Stimulated activated CD4-positive, alpha-beta T cell treated with anti-CD3 and anti-CD28 coated beads, Interleukin-15, amount 100 ng/mL, for 1 hour (primary cell): ENCODE data around the gene TBCC.
"Not testable (repeated sequence)": the region's sequence is repeated elsewhere in the genome, so short reads cannot be mapped to it uniquely, and the experiment has no call there.

Experiments used
- DNase-seq, 2 donors: peaks; one replicate each; pipeline ENCODE4 v3.0.0-alpha.2; 2020; ENCODE audit warnings: low read depth in 1 of 2, low spot score in 1 of 2

TBCC gene, protein sequence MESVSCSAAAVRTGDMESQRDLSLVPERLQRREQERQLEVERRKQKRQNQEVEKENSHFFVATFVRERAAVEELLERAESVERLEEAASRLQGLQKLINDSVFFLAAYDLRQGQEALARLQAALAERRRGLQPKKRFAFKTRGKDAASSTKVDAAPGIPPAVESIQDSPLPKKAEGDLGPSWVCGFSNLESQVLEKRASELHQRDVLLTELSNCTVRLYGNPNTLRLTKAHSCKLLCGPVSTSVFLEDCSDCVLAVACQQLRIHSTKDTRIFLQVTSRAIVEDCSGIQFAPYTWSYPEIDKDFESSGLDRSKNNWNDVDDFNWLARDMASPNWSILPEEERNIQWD

DNA sequence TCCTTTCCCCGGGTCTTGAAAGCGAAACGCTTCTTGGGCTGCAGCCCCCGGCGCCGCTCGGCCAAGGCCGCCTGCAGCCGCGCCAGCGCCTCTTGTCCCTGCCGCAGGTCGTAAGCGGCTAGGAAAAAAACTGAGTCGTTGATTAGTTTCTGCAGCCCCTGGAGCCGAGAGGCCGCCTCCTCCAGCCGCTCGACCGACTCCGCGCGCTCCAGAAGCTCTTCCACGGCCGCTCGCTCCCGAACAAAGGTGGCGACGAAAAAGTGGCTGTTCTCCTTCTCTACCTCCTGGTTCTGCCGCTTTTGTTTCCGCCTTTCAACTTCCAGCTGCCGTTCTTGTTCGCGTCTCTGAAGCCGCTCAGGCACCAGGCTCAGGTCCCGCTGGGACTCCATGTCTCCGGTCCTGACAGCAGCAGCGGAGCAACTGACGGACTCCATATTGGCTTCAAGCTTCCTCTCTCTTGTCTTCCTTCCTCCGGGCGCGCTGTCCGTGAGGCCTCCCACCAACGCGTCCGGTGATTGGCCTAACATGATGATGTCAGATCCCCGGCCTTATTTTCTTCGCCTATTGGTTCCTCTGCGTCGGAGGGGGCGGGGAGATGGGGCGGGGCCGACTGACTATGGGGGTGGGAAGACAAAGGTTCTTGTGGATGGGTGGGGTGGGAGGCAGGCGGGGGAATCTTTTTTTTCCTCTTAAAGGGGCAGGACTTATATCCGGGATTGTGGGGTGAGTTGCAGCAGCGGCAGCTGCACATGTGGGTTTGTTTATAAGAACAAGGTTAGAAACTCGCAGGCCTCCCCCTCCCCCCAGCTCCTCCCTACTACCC lies at the start of gene TBCC:
Gene TBCC (minus strand): TSS at position 464 of the 823 bp plus-strand sequence. CDS start 30 bp downstream, at position 434.
- DNase-seq, result peak; percentile 79 to 82

DNA sequence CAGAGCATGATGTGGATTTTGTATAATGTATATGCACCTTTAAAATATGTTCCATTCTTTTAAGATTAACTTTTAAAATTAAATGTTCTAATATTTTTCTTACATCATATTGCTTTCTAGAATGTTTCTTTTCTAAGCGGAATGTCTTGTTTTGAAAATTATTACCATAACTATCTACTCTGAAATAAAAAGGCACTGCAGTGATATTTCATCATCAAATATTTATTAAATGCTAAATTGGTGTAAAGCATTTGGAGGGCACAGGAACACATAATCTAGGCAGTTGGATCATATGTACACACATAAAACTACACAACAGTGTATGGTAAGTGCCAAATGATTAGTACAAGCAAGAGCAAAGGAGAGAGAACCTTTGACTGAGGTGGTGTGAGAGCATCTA lies 49.7 kb upstream of the TBCC start:
- no peak for DNase-seq

DNA sequence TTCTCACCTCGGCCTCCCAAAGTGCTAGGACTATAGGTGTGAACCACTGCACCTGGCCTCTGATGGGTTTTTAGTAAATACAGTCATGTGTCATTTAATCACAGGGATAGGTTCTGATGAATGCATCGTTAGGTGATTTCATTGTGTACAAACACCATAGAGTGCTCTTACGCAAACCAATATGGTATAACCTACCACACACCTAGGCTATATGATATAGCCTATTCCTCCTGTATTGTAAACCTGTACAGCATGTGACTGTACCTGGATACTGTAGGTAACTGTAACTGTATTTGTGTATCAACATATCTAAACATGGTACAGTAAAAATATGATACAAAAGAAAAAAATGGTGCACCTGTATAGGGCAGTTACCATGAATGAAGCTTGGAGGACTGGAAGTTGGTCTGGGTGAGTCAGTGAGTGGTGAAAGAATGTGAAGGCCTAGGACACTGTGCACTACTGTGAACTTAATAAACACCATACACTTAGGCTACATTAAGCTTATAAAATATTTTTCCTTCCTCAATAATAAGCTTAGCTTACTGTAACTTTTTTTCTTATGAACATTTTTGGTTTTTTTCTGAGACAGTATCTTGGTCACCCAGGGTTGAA lies 45.9 kb upstream of the TBCC start:
- DNase-seq, result no peak

DNA sequence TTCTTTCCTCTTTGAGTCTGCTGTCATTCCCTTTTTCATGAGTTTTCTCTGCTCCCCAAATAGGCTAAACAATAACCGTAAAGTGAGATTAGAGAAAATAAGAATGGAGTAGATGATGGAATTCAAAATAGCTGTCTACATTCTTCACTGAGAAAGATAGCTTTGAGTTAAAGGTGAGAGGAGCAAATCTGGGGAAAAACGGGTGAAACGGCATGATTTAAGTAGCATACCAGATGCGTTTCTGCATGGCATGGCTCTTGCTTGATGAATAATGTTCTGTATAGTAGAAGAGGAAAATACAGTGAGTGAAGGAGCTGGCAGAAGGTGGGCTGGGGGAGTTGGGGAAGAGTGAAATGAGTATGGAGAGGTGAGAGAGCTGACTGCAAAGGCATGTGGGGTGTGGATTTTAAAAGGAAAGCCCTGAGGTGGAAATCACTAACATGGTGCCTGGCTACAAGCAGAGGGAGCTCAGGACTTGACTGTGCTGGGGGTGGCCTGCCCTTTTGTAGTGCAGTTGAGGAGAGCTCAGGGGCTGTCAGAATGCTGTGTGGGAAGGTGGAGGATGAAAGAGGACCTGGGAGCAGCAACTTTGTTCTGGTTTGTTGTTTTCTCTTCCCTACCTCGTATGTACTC lies 44.8 kb upstream of the TBCC start:
- no peak for DNase-seq

DNA sequence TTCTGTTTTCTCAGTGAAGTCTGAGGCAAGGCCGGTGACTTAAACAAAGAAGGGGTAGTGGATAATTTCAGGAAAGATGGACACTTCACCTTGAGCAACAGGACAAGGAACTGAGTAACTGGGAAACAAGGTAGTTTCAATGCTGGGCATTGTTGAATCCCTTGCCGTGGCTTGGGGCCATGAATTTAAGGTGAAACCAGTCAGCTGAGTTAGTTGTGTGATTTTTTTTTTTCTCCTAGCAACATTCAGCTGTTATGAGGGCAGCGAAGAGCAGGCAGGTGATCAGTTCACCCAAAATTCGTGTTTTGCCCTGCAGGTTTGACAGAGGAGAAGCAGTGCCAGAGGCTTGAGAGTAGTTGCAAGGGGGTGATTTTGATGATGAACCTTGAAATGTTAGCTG lies 42.8 kb upstream of the TBCC start:
- DNase-seq, result no peak

DNA sequence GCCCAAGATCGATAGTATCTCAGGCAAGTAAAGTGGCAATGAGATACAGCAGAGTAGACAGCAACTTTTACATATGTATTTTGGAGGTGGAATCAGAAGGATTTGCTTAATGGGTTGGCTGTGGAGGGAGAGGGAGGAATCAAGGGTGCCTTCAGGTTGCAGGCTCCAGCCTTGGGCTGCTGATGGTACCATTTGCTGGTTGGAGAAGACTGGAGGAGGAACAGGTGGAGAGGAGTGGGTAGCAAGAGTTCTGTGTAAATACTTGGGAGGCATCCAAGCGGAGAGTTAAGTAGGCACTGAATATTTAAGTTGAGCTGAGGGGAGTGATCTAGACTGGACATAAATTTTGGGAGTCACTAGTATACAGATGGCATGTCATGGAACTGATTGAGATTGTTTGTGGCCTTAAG lies 41.2 kb upstream of the TBCC start:
- no peak for DNase-seq

DNA sequence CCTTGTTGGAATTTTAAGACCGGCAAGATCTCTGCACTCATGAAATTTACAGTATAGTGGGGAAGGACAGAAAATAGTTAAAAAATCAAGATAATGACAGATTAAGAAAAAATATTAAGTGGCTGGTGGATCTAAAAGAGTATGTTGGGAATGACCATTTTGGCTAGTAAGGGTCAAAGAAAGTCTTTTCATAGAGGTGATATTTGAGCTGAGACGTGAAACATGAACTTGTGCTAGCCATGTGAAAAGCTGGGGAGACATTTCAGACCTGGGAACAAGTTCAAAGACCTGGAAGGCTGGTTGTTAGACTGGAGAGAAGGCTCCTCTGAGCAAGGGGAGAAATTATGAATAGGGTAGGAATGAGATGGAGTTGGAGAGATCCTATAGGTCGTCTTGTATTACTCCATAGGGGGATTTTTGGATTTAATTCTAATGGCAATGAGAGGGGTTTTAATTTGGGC lies 40.7 kb upstream of the TBCC start:
- no peak for DNase-seq

DNA sequence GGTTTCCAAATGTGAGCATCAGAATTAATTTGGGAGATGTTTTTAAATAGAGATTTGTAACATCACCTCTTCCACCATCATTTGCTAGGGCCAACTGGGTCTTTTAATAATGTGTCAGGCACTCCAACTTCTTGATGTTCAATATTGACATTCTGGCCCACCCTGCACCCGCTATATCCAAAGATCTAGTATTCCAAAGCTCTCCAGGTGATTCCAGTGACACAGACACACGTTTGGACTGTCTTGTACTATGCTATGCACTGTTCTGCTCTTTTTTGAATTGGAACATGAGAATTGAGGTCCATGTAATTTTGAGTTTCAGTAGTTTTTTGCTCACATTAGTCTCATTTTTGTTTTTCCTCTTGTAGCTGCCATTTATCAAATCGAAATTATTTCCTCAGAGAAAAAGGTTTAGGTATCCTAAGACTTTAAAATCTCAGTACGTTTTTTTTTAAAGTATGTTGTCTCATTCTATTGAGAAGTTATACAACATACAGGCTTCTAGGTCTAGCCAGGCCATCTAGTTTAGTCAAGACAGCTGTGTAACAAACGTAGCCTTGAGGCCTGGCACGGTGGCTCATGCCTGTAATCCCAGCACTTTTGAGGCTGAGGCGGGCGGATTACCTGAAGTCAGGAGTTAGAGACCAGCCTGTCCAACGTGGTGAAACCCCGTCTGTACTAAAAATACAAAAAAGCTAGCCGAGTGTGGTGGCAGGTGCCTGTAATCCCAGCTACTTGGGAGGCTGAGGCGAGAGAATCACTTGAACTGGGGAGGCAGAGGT lies 39.0 kb upstream of the TBCC start:
- DNase-seq, result no peak

DNA sequence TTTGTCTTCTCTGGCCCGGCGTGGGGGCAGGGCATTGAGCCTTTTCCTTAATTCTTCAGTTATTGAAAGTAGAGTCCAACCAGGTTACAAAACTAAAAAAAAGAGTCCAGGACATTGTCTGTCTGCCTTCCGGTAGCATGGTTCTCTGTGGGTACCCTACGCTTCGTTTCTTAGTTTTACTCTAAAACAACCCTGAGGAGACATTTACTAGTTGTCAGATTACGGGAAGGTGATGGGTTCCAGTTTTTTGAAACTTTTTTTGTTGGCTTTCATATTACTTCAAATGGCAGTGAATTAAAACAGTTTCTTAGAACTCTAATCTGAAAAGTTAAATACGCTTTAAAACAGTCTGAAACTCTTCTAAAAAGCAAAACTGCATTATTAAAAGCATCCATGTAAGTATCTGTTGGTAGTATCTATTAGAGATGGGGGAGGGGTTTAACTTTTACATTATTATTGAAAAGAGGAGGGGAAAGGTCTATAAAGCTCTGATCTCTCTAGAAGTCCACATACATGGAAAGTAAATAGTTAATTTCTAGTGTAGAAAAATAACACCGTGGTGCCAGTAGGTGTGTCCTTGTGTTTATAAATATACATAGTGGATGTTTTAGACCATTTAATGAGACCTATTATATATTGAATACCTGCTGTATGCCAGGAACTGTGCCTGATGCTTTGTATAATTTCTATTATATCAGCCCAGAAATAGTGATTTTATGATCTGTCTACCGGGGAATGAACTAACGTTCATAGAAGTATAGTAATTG lies 38.2 kb upstream of the TBCC start:
- DNase-seq, result no peak

DNA sequence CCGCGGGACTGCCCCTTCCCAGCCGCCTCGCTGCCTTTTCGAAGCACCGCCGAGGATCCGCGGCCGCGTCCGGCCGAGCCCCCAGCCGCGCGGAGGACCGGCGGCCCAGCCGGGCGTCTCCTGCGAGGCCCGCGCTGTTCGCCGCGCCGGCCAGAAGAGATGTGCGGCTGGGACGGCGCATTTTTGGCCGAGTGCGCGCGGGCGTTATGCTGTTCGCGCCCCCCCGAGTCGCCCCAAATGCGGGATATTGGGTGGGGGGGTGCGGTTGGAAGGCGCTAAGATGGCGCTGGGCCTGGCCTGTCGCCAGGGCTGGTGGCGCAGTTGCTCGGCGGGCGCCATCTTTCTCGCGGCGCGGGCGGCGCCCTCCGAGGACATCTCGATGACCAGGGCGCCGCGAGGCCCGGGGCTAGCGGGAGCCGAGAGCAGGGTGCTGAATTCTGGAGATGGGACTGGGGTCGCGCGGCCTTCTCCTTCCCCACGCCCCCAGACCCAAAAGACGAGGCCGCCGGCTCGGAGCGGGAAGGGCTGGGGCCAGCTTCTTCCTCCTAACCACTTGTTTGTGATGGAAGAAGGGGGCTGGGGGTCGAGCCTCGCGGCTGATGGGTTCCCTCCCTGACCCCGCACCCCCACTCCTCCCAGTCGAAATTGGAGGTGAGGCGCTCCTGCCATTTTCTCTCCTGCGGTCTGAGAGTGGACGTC lies 37.4 kb upstream of the TBCC start:
- peak; percentile 63 to 65 for DNase-seq

DNA sequence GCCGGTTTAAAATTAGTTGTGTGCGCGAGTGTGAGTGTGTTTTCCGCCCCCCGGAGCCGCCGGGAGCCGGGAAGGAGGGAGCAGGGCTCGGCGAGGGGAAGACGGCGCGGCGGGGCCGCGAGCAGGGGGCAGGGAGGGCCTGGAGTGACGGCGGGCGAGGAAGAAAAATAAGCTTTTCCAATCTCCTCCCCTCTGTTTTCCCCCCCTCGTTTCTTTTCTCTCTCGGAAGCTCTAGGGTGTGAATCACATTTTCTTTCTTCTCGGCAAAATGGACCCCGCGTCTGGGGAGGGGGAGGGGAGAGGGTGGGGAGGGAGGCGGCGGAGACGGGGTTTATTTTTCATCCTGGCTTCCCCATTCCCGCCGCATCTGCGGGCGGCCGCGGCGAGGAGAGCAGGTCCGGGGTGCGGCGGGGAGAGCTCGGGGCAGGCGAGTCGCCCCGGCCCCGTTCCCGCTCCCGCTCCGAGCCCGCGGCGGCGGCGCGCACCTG lies 36.8 kb upstream of the TBCC start:
- DNase-seq, result peak; percentile 61 to 69

DNA sequence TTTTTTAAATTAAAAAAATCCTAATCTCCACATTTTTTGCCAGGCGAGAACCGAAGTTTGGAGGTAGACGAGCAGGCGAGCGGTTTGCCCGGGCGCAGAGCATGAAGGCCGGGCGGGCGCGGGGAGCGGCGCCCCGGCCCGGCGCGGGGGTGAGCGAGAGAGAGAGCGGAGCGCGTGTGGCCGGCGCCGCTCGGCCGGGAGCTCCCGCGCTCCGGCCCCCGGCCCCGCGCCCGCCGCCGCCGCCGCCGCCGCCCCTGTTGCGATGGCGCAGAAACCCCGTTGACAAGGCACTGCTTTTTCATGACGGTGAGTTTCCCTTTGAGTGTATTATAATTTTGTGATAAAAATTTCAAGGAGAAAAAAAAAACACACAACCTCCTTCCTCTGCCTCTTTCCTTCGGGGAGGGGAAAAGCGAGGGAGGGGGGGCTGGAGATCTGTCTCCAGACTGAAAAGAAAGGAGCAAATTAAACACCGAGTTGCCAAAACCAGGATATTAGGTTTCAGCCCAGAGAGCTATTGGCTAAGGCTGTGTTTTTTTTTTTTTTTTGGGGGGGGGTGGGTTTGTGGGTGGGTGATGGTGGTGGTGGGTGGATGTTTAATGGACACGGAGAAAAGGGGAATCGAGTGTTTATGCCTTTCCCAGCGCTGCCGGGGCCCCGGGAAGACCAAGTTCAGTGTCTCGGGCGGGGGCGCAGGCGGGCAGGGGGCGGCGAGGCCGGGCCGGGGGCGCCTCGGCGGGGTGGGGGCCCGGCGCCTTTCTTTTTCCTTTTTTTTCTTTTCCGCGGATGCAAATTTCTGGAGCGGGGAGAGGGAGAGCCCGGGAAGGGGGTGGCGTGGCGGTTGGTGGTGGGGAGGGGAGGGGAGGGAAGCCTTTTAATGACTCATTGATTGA lies 36.1 kb upstream of the TBCC start, which contains the start of gene BICRAL:
Gene BICRAL (plus strand): TSS at position 257 of the 893 bp plus-strand sequence. CDS start 39,971 bp downstream, outside the sequence.
- peak; percentile 48 to 73 for DNase-seq

DNA sequence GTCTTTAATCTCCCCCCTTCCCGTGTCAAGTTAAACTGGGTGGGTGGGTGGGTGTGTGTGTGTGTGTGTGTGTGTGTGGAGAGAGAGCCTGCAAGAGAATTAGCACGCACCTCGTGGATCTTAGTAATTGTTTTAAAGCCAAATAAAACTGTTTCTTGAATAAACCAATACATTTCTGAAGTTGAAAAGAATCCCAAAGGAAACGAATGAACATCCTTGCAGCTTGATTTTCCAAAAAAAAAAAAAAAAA lies 35.6 kb upstream of the TBCC start:
- no peak for DNase-seq

DNA sequence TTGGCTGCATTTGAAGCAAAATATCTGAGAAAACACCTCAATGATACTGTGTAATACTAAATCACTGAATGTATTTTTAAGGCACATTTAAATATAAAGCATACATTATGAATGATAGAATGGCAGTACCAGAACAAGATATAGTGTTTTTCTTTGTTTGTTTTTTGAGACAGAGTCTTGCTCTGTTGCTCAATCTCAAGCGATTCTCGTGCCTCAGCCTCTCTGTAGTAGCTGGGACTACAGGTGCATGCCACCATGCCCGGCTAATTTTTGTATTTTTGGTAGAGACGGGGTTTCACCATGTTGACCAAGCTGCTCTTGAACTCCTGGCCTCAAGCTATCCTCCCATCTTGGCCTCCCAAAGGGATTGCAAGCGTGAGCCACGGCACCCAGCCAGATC lies 33.6 kb upstream of the TBCC start:
- no peak for DNase-seq

DNA sequence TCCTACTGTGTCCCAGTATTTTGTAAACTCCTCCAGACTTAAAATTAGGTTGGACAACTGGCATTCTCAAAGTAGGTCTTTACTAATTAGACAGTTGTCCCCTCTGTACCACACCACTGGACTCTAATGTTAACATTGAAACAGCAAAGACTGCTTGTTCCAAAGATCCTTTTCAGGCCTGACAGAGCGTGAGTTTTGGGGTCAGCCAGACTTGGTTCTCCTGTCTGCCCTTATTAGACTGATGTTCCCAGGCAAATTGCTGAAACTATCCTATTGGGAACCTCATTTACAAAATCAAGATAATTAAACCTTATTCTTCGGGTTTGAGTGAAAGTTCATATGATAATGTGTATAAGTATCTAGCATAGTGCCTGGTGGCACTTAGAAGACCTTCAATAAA lies 32.2 kb upstream of the TBCC start:
- no peak for DNase-seq

DNA sequence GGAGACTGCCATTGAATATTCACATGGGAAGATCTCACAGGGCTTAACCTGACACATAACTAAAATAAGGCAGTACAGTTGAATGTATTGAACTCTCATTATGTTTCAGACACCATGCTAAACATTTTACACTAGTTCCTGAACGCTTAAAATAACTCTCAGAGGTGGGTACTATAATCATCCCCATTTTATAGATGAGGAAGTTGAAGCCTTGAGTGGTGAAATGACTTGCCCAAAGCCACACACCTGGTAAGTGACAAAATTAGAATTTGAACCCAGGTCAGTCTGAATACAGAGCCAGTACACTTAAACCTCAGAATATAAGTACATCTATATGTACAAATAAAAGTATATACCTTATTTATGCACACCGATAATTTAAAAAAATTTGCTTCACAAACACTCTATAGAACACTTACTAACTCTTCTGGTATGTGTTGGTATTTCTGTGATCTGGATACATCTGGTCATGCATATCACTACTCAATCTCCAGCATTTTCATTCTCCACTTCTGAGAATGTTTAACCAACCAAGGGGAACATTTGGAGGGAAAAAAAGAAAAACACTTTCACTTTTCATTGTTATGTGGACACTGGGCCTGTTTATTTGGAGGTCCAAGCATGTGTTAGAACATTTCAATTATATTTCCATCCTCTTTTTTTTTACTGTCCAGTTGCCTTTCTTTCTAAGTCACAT lies 31.4 kb upstream of the TBCC start:
- no peak for DNase-seq

DNA sequence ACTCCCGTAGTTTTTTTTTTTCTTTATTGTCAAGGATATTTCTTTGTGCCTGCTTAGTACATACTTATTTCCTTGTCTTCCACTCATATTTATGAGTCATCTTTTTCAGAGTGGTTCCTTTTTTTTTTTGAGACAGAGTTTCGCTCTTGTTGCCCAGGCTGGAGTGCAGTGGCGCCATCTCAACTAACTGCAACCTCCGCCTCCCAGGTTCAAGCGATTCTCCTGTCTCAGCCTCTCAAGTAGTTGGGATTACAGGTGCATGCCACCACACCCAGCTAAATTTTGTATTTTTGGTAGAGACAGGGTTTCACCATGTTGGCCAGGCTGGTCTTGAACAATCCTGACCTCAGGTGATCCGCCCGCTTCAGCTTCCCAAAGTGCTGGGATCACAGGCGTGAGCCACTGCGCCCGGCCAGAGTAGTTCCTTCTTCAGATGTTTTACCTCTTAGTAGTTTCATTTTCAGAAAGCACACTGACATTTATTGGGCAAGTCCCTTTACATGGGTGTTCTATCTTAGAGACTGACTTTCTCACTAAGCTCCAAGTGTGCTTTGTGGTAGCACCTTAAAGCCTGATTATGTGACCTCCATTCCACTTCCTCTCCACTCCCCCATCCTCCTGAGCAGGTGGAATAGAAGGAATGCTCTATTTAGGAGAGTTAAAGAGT lies 29.1 kb upstream of the TBCC start:
- DNase-seq, result not testable (repeated sequence)
